ENCODE results near the gene UNC5B. TPM values are rescaled to one million over a fixed set of nuclear protein-coding genes. Genes with fewer than 3 reads are reported as not detected.

UNC5B gene
- total RNA-seq, 2 experiments from 2014 or later: not detected

GRCh38 chr10:71343392-71343773 is 131.0 kb downstream of the UNC5B start:
- Mint-ChIP-seq H3K4me3 (no peak overlapping the region), H3K27me3 (no peaks in the 10 kb centered on the region), H3K27ac (no peak overlapping the region), H3K4me1 (no peaks in the 10 kb centered on the region), H3K9me3 (no peaks in the 10 kb centered on the region), H3K36me3 (ENCODE audit: low read depth) (no peaks in the 10 kb centered on the region)
- ChIA-PET POLR2A (no interaction called here), CTCF (interaction anchor here (1.4 kb wide), 1 partner anchor 11 kb away, joined by 3 read pairs; no protein-coding TSS in a partner anchor)
- no peak for DNase-seq

- CTCF ChIA-PET: interaction anchor here (1.4 kb wide), 1 partner anchor 12 kb away, joined by 3 read pairs; no protein-coding TSS in a partner anchor
- no peak overlapping the region for H3K27ac Mint-ChIP-seq
- H3K4me1 Mint-ChIP-seq: no peaks in the 10 kb centered on the region
- POLR2A ChIA-PET: no interaction called here
- no peaks in the 10 kb centered on the region for H3K36me3 Mint-ChIP-seq (ENCODE audit: low read depth)
- H3K9me3 Mint-ChIP-seq: no peaks in the 10 kb centered on the region
- no peak for DNase-seq
- H3K4me3 Mint-ChIP-seq: no peak overlapping the region
- no peaks in the 10 kb centered on the region for H3K27me3 Mint-ChIP-seq
These were observed 132.0 kb downstream of the UNC5B start for GRCh38 chr10:71344154-71344925.

GRCh38 chr10:71344993-71345480 is 132.7 kb downstream of the UNC5B start:
- no peak overlapping the region for H3K27ac Mint-ChIP-seq
- H3K36me3 Mint-ChIP-seq (ENCODE audit: low read depth): no peaks in the 10 kb centered on the region
- no peak for DNase-seq
- no peaks in the 10 kb centered on the region for H3K9me3 Mint-ChIP-seq
- no peak overlapping the region for H3K4me3 Mint-ChIP-seq
- no peaks in the 10 kb centered on the region for H3K27me3 Mint-ChIP-seq
- ChIA-PET CTCF (no interaction called here), POLR2A (no interaction called here)
- no peaks in the 10 kb centered on the region for H3K4me1 Mint-ChIP-seq

- no peaks in the 10 kb centered on the region for H3K9me3 Mint-ChIP-seq
- H3K27ac Mint-ChIP-seq: no peak overlapping the region
- H3K4me3 Mint-ChIP-seq: no peak overlapping the region
- ChIA-PET CTCF (no interaction called here), POLR2A (no interaction called here)
- H3K27me3 Mint-ChIP-seq: no peaks in the 10 kb centered on the region
- H3K36me3 Mint-ChIP-seq (ENCODE audit: low read depth): no peaks in the 10 kb centered on the region
- no peak for DNase-seq
- H3K4me1 Mint-ChIP-seq: no peaks in the 10 kb centered on the region
These were observed 133.3 kb downstream of the UNC5B start for GRCh38 chr10:71345694-71346093.

- H3K4me1 Mint-ChIP-seq: no peaks in the 10 kb centered on the region
- DNase-seq: no peak
- POLR2A ChIA-PET: no interaction called here
- no peaks in the 10 kb centered on the region for H3K36me3 Mint-ChIP-seq (ENCODE audit: low read depth)
- CTCF ChIA-PET: no interaction called here
- H3K27ac Mint-ChIP-seq: no peak overlapping the region
- H3K9me3 Mint-ChIP-seq: no peaks in the 10 kb centered on the region
- H3K4me3 Mint-ChIP-seq: no peak overlapping the region
- H3K27me3 Mint-ChIP-seq: no peaks in the 10 kb centered on the region
These were observed 134.4 kb downstream of the UNC5B start for GRCh38 chr10:71346731-71347130.

- Mint-ChIP-seq H3K4me3 (no peak overlapping the region), H3K27ac (no peak overlapping the region), H3K9me3 (no peaks in the 10 kb centered on the region), H3K27me3 (no peaks in the 10 kb centered on the region), H3K4me1 (no peaks in the 10 kb centered on the region), H3K36me3 (ENCODE audit: low read depth) (no peaks in the 10 kb centered on the region)
- no peak for DNase-seq
- ChIA-PET POLR2A (no interaction called here), CTCF (no interaction called here)
These were observed 135.4 kb downstream of the UNC5B start for GRCh38 chr10:71347587-71348395.

GRCh38 chr10:71348850-71349249 is 136.5 kb downstream of the UNC5B start:
- H3K27me3 Mint-ChIP-seq: no peaks in the 10 kb centered on the region
- POLR2A ChIA-PET: no interaction called here

GRCh38 chr10:71349406-71349805 is 137.0 kb downstream of the UNC5B start:
- no peak overlapping the region for H3K27ac Mint-ChIP-seq
- no peaks in the 10 kb centered on the region for H3K27me3 Mint-ChIP-seq
- no peaks in the 10 kb centered on the region for H3K4me1 Mint-ChIP-seq
- DNase-seq: no peak
- H3K9me3 Mint-ChIP-seq: no peaks in the 10 kb centered on the region
- ChIA-PET POLR2A (no interaction called here), CTCF (no interaction called here)
- no peak overlapping the region for H3K4me3 Mint-ChIP-seq
- H3K36me3 Mint-ChIP-seq (ENCODE audit: low read depth): no peaks in the 10 kb centered on the region

More at GRCh38 chr10:71348850-71349249, 136.5 kb downstream of the UNC5B start:
- CTCF ChIA-PET: no interaction called here
- H3K36me3 Mint-ChIP-seq (ENCODE audit: low read depth): no peaks in the 10 kb centered on the region
- no peaks in the 10 kb centered on the region for H3K9me3 Mint-ChIP-seq
- no peak overlapping the region for H3K27ac Mint-ChIP-seq
- DNase-seq: no peak
- H3K4me1 Mint-ChIP-seq: no peaks in the 10 kb centered on the region
- H3K4me3 Mint-ChIP-seq: no peak overlapping the region

GRCh38 chr10:71351087-71351486 is 138.7 kb downstream of the UNC5B start:
- Mint-ChIP-seq H3K27ac (no peak overlapping the region), H3K27me3 (no peaks in the 10 kb centered on the region), H3K36me3 (ENCODE audit: low read depth) (no peaks in the 10 kb centered on the region), H3K4me3 (no peak overlapping the region), H3K4me1 (no peaks in the 10 kb centered on the region), H3K9me3 (no peaks in the 10 kb centered on the region)
- CTCF ChIA-PET: no interaction called here
- POLR2A ChIA-PET: no interaction called here
- no peak for DNase-seq

- Mint-ChIP-seq H3K4me1 (no peaks in the 10 kb centered on the region), H3K27ac (no peak overlapping the region), H3K36me3 (ENCODE audit: low read depth) (no peaks in the 10 kb centered on the region), H3K4me3 (no peak overlapping the region), H3K9me3 (no peaks in the 10 kb centered on the region), H3K27me3 (no peaks in the 10 kb centered on the region)
- ChIA-PET POLR2A (no interaction called here), CTCF (no interaction called here)
- DNase-seq: no peak
These were observed 139.4 kb downstream of the UNC5B start for GRCh38 chr10:71351628-71352319.

Other genes with a start within 250 kb of the UNC5B start
- 1 to 10 TPM; 2.6 to 3.2 TPM for gene SLC29A3, start 106.7 kb downstream of the UNC5B start, total RNA-seq
- 1 to 10 TPM; 1.3 TPM for gene CDH23, start 184.3 kb downstream of the UNC5B start, total RNA-seq